Gastrocnemius medialis (tissue), 4 donors: ENCODE data around the gene SPG11.

Source experiments
- CTCF ChIP-seq, 5 experiments: fragments of 450-650 bp in 3 of 5; fragments of 200-600 bp in 2 of 5; sonication (generic) in 2 of 5; IDR thresholded peaks in 4 of 5; conservative IDR thresholded peaks in 1 of 5; 1 replicate in 4 of 5; 2 replicates in 1 of 5; pipeline ENCODE4 v1.5.1; 2016 to 2019; ENCODE audit warnings: antibody characterized with exemption in 5 of 5, mild to moderate bottlenecking in 3 of 5, moderate library complexity in 3 of 5
- POLR2A ChIP-seq, 2 donors: fragments of 450-650 bp; IDR thresholded peaks; one replicate each; pipeline ENCODE4 v1.6.1; 2017; ENCODE audit warnings: antibody characterized with exemption in 2 of 2, mild to moderate bottlenecking in 2 of 2, moderate library complexity in 2 of 2

- TF ChIP-seq POLR2A (IDR thresholded peaks at IDR 0.05) (peak in 1 of 2 donors; percentile 23), CTCF (IDR thresholded peaks at IDR 0.05 in 4 of 5, conservative IDR thresholded peaks at IDR 0.05 in 1 of 5) (peak in 1 of 5 experiments; percentile 25)
Observed at GRCh38 chr15:44710236-44711095, 47.0 kb upstream of the SPG11 start.
